Skeletal muscle satellite cell (primary cell): ENCODE measurements around the gene TEC.

ENCODE experiments used
- H3K27me3 ChIP-seq: 2 replicates; pipeline ENCODE4 v1.7.0; 2013; ENCODE audit warnings: low read length; ENCODE audit not compliant: control insufficient read depth, insufficient read depth
- H3K36me3 ChIP-seq: 2 replicates; pipeline ENCODE4 v1.7.0; 2013; ENCODE audit warnings: mild to moderate bottlenecking, control low read depth, low read length; ENCODE audit not compliant: insufficient read depth
- H3K4me1 ChIP-seq: 2 replicates; pipeline ENCODE4 v1.7.0; 2013; ENCODE audit warnings: low read length; ENCODE audit not compliant: control insufficient read depth, insufficient read depth
- H3K4me2 ChIP-seq: 2 replicates; pipeline ENCODE4 v1.7.0; 2013; ENCODE audit warnings: mild to moderate bottlenecking, low read length
- H3K4me3 ChIP-seq: 2 replicates; pipeline ENCODE4 v1.7.0; 2013; ENCODE audit warnings: low read length
- H3K9ac ChIP-seq: 2 replicates; pipeline ENCODE4 v1.7.0; 2013; ENCODE audit warnings: mild to moderate bottlenecking, low read depth, low read length, moderate library complexity
- H3K9me3 ChIP-seq: replicated peaks from 2 replicates; pipeline ENCODE4 v1.7.0; 2013; ENCODE audit warnings: mild to moderate bottlenecking, control low read depth, low read length

TEC gene

DNA sequence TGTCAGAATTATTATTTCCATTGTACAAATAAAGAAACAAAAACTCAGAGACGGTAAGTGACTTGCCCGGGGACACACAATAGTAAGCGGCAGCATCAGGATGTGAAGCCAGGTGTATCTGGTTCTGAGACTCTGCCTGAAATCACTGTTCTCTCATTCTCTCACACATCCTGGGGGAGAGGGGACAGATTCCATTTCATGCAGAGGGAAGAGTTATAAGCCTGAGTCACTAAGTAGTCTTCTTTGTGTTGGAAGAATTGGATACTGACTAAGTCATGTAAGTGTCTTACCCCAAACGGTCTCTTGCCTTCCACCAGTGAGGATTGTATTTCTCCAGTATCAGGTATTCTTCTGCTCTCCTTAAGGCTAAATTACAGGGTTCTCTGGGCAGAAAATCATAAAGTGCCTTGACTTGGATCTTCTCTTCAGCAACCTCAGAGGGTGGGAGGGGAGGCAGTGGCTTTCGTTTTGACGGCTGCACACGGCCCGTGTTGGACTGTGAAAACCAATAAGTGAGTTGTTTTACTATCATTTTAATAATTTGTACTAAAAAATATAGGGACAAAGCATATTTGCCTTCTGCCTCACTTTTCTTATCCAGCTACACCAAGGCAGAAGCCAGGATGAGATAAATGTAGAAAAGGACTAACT is 157.5 kb downstream of the TEC start:
- peak overlapping the region; percentile 54 for H3K4me3 ChIP-seq
- peak overlapping the region; percentile 76 for H3K4me2 ChIP-seq
- H3K36me3 ChIP-seq = no peaks in the 10 kb centered on the region
- H3K27me3 ChIP-seq = no peaks in the 10 kb centered on the region
- no peaks in the 10 kb centered on the region for H3K9me3 ChIP-seq
- H3K4me1 ChIP-seq = peaks cover 4% of the 10 kb centered on the region
- H3K9ac ChIP-seq = no peak overlapping the region

DNA sequence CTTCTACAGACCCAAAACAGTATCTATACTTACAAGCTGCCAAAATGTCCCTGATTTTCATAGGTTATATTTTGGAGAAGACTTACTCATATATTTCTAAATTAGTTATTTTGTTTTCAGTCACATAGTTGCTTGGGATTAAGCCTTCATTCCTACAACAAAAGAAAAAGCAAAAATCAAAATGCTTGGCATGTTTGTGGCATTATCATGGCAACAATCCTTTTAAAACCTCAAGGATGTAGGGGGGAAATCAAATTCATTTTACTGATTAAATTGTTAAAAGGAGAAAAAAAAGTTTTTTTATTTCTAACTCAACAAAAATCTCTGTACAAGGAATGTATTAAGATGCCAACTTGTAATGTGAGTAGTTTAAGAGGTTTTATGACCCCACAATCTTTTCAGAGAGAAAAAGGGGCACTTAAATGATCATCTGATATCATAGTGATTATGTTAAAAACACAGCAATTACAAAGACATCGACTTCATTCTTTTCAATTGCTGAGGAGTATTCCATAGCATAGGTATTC is 159.1 kb downstream of the TEC start:
- peaks cover 4% of the 10 kb centered on the region for H3K4me1 ChIP-seq
- no peaks in the 10 kb centered on the region for H3K27me3 ChIP-seq
- H3K9me3 ChIP-seq = no peaks in the 10 kb centered on the region
- H3K4me3 ChIP-seq = no peak overlapping the region
- H3K4me2 ChIP-seq = no peak overlapping the region
- H3K9ac ChIP-seq = no peak overlapping the region
- H3K36me3 ChIP-seq = no peaks in the 10 kb centered on the region

DNA sequence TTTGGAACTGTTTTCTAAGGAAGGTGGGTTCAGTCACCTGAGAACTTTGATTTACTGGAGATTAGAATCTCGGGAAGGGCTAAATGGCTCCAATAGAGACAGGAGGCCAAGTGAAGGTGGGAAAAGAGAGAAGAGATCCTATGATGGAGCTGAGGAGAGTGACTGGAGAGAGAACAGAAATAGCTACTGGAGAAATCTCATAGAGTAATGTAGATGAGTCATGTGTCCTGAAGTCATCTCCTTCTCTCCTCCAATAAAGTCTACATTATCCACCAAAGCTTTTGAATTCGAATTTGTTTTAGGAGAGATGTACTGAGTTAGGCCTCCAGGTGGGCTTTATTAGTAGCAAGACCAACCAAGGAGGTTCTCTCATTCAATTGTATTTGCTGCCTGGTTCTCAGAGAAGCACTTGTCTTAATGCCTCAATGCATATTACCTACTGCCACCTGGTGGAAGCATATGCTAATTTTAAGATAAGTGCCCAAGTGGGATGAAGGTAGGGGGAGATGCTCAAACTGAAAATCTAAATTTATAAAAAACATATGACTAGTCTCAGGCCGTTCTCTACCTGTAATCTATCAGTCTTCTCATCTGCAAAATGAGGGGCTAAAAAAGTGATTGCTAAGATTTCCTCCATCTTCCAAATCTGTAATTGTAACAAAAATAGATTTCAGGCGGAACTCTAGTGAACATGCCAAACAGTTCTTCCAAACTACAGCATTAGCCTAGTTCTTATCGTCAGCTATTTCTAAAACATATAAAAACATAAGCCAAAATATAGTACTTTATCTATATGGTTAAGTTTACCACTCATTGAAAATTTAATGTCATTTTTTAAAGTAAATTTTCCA is 160.0 kb downstream of the TEC start:
- H3K4me3 ChIP-seq = no peak overlapping the region
- H3K36me3 ChIP-seq = no peaks in the 10 kb centered on the region
- H3K27me3 ChIP-seq = no peaks in the 10 kb centered on the region
- H3K4me1 ChIP-seq = peaks cover 4% of the 10 kb centered on the region
- no peak overlapping the region for H3K9ac ChIP-seq
- no peak overlapping the region for H3K4me2 ChIP-seq
- H3K9me3 ChIP-seq = no peaks in the 10 kb centered on the region

DNA sequence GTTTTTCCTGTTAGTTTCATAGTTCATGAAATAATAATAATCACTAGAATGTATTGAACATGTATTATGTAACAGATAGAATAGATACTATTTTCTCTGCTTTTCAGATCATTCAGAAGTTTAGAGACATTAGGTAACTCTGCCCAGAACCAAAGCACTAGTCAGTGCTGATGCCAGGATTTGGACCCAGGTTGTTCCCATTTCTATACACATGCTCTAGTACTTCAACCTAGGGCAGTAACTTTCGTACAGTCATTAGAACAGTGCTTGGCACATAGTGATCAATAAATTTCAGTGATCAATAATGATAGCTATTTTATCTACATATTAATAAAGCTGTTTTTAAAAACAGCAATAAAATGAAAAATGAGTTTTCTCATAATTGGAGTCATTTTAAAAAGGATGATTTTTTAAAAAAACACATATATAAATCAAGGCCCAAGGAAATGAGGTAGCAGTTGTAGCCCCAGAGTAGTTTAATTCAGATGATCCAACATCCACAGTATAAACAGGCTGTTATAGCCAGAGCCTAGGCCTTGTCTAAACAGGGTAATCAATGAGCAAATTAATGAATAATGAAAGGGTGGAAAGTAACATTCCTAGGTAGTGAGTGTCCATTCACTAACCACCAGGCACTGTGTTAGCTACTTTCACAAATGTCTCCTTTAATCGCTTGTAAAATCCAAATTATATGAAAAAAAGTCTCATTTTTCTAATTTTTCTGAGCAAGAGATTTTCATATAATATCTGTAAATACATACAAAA is 161.1 kb downstream of the TEC start:
- H3K4me3 ChIP-seq = no peak overlapping the region
- H3K4me1 ChIP-seq = peaks cover 4% of the 10 kb centered on the region
- no peaks in the 10 kb centered on the region for H3K27me3 ChIP-seq
- H3K9ac ChIP-seq = no peak overlapping the region
- H3K9me3 ChIP-seq = no peaks in the 10 kb centered on the region
- H3K36me3 ChIP-seq = no peaks in the 10 kb centered on the region
- H3K4me2 ChIP-seq = no peak overlapping the region

DNA sequence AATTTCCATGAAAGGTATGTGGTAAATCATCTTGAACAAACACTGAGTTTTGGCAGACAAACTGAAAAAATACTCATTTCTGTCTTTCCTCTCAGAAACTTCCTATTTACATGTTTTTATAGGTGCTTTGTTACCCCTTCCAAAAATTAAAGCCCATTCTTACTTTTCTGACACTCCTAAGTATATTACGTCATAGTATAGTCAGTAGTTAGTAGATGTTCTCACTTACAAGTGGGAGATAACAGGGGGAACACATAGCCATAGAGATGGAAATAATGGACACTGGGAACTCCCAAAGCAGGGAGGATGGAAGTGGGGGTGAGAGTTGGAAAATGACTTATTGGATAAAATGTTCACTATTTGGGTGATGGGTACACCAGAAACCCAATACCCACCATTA is 164.4 kb downstream of the TEC start:
- Histone ChIP-seq H3K27me3 (no peaks in the 10 kb centered on the region), H3K4me3 (no peak overlapping the region), H3K9me3 (no peaks in the 10 kb centered on the region), H3K36me3 (no peaks in the 10 kb centered on the region), H3K9ac (no peak overlapping the region), H3K4me1 (no peaks in the 10 kb centered on the region), H3K4me2 (no peak overlapping the region)

DNA sequence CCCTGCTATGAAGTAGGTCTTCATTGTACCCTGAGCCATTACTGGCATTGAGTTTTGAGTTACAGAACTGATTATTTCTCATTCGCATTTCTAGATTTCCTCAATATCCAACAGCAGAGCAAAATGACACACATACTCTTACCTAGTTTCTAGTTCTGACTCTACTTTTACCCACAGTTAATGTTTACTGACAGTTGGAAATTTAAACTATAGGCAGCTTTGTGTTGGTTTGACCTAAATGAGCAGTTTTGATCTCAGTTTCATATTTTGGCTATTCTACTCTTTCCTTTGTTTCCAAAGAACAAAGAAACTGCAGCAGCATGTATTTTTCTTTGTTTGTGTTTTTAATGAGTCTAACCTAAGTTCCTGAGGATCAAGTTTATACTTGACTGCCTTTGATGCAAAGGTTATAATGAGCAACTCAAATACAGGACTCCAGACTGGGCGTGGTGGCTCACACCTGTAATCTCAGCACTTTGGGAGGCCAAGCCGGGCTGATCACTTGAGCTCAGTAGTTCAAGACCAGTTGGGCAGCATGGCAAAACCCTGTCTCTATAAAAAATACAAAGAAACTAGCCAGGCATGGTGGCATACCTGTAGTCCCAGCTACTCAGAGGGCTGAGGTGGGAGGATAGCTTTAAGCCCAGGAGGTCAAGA is 166.0 kb downstream of the TEC start:
- no peak overlapping the region for H3K9ac ChIP-seq
- no peaks in the 10 kb centered on the region for H3K36me3 ChIP-seq
- no peak overlapping the region for H3K4me2 ChIP-seq

DNA sequence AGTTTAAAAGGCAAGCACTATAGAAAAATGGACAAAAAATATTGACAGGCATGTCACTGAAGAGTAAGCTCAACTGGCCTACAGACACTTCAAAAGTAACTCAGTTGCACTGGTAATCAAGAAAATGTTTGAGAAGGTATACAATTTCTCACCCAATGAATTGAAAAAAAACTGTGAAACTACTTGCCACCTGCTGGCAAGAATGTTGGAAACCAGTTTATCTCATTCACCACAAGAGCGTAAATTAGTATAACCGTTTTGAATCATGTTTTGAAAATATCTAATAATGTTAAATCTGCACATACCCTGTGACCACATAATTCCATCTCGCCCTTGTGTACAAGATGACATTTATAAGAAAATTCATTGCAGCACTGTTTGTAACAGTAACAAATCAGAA is 167.3 kb downstream of the TEC start:
- Histone ChIP-seq H3K36me3 (no peaks in the 10 kb centered on the region), H3K4me1 (no peaks in the 10 kb centered on the region), H3K4me3 (no peak overlapping the region), H3K4me2 (no peak overlapping the region), H3K9me3 (no peaks in the 10 kb centered on the region), H3K9ac (no peak overlapping the region), H3K27me3 (no peaks in the 10 kb centered on the region)

More for the DNA sequence above, 166.0 kb downstream of the TEC start:
- H3K4me1 ChIP-seq = no peaks in the 10 kb centered on the region
- H3K4me3 ChIP-seq = no peak overlapping the region
- no peaks in the 10 kb centered on the region for H3K27me3 ChIP-seq
- H3K9me3 ChIP-seq = no peaks in the 10 kb centered on the region

DNA sequence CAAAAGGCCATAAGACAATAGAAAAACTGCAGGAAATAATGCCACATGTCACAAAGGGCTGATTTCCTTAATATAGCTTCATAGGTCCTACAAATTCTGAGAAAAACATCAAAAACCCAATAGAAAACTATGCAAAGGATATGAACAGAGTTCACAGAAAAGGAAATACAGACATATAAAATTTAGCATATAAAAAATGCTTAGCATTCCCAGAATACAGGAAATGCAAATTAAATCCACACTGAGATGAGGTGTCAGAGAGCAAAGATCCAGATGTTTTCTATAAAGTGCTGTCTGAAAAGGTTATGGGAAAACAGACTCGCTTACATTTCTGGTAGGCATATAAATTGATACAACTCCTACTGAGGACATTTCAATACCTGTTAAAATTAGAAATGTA is 169.4 kb downstream of the TEC start:
- no peak overlapping the region for H3K4me2 ChIP-seq
- H3K27me3 ChIP-seq = no peaks in the 10 kb centered on the region
- no peaks in the 10 kb centered on the region for H3K36me3 ChIP-seq
- no peak overlapping the region for H3K9ac ChIP-seq
- no peaks in the 10 kb centered on the region for H3K9me3 ChIP-seq
- no peak overlapping the region for H3K4me3 ChIP-seq
- no peaks in the 10 kb centered on the region for H3K4me1 ChIP-seq

DNA sequence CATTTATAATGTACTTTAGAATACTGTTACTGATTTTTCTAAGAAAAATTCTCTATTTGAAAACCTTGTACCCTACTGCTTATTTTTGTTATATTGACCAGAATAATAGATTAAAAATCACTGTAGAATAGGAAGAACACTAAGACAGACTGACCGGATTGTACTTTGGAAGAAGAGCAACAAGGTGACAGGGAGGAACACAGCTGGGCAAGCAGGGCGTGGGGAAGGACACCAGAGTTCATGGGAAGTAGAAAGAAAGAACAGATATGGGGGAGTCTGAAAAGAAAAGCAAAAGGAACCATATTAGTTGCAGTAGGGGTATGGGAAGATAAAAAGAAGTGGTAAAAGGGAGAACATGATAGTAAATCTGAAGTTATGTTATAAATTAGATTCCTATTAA is 174.2 kb downstream of the TEC start:
- peaks cover 5% of the 10 kb centered on the region for H3K27me3 ChIP-seq
- H3K9ac ChIP-seq = no peak overlapping the region
- H3K4me3 ChIP-seq = no peak overlapping the region
- no peaks in the 10 kb centered on the region for H3K36me3 ChIP-seq
- H3K4me1 ChIP-seq = no peaks in the 10 kb centered on the region
- no peaks in the 10 kb centered on the region for H3K9me3 ChIP-seq
- no peak overlapping the region for H3K4me2 ChIP-seq

DNA sequence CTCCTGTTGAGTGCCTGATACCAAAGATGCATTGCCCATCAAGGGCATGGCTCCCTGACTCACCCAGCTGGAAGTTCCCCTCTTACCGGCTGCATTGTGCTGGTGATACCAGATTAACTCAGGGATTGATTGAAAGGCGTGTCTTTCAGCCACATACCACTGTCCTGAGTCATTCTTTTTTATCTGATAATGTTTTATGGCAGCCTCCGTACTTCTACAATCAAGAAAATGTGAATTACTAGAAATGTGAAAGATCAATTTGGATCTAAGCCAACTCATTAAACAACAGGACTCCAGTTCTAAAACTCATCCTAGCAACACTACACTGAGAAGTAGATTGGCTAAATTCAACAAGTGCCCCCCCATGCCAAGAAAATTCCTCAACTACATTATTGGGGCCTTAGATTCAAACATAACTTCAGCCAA is 175.6 kb downstream of the TEC start:
- no peaks in the 10 kb centered on the region for H3K9me3 ChIP-seq
- H3K4me1 ChIP-seq = no peaks in the 10 kb centered on the region
- no peak overlapping the region for H3K4me3 ChIP-seq
- H3K27me3 ChIP-seq = peaks cover 5% of the 10 kb centered on the region
- no peak overlapping the region for H3K4me2 ChIP-seq
- no peak overlapping the region for H3K9ac ChIP-seq
- H3K36me3 ChIP-seq = no peaks in the 10 kb centered on the region

DNA sequence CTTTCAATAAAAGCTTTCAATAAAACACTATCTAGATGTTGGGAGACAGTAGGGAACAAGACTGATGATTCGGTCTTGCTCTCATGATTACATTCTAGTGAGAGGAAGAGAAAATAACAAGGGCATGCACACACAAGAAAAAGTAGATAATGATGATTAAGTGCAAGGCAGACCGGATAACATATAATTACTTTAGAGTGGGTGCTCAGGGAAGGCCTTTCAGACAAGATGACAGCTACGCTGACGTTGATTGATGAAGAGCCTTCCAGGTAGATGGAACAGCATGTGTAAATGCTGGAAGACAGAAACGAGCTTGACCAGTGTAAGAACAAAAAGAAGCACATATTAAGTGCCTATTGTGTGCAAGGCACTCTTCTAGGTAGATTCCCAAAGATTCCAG is 179.0 kb downstream of the TEC start:
- Histone ChIP-seq H3K27me3 (peaks cover 5% of the 10 kb centered on the region), H3K4me2 (no peak overlapping the region), H3K9me3 (no peaks in the 10 kb centered on the region), H3K4me1 (no peaks in the 10 kb centered on the region), H3K9ac (no peak overlapping the region), H3K36me3 (no peaks in the 10 kb centered on the region), H3K4me3 (no peak overlapping the region)
